ENCODE results near the gene NOPCHAP1.

NOPCHAP1 gene

DNA sequence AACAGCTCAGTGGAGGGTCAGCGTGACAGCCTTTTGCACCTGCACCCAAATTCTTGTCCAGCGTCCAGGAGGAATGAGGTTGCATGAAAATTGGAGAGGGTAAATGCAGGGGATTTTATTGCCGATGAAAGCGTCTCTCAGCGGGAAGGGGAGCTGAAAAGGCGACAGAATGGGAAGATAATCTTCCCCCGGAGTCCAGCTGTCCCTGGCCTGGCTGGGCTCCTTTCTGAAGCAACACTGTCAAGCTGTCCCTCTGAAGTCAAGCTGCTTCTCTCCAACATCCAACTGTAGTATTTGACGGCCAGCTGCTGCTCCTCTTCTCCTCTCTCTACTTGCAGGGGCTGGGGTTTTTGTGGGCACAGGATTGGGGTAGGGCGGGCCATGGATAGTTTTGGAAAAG lies 32.7 kb downstream of the NOPCHAP1 start:
- no peaks in the 10 kb centered on the region for H3K27me3 ChIP-seq (ENCODE audit: insufficient read depth, poor library complexity, severe bottlenecking)
- DNase-seq (ENCODE audit: low read depth in 1 of 2, low spot score in 1 of 2): no peak
- H3K27ac ChIP-seq (replicated peaks): no peak overlapping the region
- no peak overlapping the region for H3K4me3 ChIP-seq (replicated peaks; ENCODE audit: insufficient read depth, low read length)
- TF ChIP-seq POLR2AphosphoS5 (IDR thresholded peaks at IDR 0.05; ENCODE audit: low read depth) (no peak), GABPA (IDR thresholded peaks at IDR 0.05; ENCODE audit: low read depth) (no peak)
- TF ChIP-seq, protein P1, sequence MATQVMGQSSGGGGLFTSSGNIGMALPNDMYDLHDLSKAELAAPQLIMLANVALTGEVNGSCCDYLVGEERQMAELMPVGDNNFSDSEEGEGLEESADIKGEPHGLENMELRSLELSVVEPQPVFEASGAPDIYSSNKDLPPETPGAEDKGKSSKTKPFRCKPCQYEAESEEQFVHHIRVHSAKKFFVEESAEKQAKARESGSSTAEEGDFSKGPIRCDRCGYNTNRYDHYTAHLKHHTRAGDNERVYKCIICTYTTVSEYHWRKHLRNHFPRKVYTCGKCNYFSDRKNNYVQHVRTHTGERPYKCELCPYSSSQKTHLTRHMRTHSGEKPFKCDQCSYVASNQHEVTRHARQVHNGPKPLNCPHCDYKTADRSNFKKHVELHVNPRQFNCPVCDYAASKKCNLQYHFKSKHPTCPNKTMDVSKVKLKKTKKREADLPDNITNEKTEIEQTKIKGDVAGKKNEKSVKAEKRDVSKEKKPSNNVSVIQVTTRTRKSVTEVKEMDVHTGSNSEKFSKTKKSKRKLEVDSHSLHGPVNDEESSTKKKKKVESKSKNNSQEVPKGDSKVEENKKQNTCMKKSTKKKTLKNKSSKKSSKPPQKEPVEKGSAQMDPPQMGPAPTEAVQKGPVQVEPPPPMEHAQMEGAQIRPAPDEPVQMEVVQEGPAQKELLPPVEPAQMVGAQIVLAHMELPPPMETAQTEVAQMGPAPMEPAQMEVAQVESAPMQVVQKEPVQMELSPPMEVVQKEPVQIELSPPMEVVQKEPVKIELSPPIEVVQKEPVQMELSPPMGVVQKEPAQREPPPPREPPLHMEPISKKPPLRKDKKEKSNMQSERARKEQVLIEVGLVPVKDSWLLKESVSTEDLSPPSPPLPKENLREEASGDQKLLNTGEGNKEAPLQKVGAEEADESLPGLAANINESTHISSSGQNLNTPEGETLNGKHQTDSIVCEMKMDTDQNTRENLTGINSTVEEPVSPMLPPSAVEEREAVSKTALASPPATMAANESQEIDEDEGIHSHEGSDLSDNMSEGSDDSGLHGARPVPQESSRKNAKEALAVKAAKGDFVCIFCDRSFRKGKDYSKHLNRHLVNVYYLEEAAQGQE (IDR thresholded peaks at IDR 0.05; ENCODE audit: insufficient replicate concordance, low read depth): no peak
- TF ChIP-seq, protein P2, sequence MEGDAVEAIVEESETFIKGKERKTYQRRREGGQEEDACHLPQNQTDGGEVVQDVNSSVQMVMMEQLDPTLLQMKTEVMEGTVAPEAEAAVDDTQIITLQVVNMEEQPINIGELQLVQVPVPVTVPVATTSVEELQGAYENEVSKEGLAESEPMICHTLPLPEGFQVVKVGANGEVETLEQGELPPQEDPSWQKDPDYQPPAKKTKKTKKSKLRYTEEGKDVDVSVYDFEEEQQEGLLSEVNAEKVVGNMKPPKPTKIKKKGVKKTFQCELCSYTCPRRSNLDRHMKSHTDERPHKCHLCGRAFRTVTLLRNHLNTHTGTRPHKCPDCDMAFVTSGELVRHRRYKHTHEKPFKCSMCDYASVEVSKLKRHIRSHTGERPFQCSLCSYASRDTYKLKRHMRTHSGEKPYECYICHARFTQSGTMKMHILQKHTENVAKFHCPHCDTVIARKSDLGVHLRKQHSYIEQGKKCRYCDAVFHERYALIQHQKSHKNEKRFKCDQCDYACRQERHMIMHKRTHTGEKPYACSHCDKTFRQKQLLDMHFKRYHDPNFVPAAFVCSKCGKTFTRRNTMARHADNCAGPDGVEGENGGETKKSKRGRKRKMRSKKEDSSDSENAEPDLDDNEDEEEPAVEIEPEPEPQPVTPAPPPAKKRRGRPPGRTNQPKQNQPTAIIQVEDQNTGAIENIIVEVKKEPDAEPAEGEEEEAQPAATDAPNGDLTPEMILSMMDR (IDR thresholded peaks at IDR 0.05; ENCODE audit: insufficient read depth, low read length): no peak

DNA sequence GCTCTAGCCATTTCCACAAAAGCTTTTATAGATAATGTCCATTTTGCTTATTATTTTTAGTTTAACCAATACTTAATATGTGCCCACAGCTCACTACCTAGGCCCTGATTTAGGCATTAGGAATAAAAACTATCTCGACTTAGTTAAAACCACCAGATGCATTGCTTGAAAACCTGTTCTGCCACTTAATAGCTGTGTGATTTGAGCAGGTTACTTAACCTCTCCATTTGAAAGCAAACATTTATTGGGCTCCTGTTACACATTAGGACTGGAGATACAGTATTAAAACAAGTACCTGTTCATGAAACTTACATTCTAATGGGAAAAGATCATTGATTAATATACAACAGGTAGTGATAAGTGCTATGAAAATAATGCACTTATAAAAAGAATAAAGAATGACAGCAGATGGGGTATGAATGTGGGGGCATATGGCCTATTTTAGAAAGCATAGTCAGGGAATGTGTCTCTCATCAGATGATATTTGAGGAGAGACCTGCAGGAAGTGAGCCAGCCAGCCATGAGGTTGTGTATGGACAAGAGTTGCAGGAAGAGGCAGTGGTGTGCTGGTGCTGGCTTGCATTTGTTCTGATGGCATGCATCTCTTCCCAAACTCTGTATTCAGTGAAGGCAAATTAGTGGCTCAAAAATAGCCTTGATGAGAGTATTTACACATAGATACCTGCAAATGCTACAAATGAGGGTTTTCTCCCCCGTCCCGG lies 34.3 kb downstream of the NOPCHAP1 start:
- H3K4me3 ChIP-seq (replicated peaks; ENCODE audit: insufficient read depth, low read length): no peak overlapping the region
- H3K27me3 ChIP-seq (ENCODE audit: insufficient read depth, poor library complexity, severe bottlenecking): no peaks in the 10 kb centered on the region
- TF ChIP-seq SPI1 (IDR thresholded peaks at IDR 0.05; ENCODE audit: borderline replicate concordance, low read depth): no peak
- TF ChIP-seq POLR2AphosphoS5 (IDR thresholded peaks at IDR 0.05; ENCODE audit: low read depth): no peak
- TF ChIP-seq, protein P1 (IDR thresholded peaks at IDR 0.05; ENCODE audit: insufficient replicate concordance, low read depth): no peak
- TF ChIP-seq GABPA (IDR thresholded peaks at IDR 0.05; ENCODE audit: low read depth): no peak
- TF ChIP-seq, protein P2 (IDR thresholded peaks at IDR 0.05; ENCODE audit: insufficient read depth, low read length): no peak
- no peak for DNase-seq (ENCODE audit: low read depth in 1 of 2, low spot score in 1 of 2)
- H3K27ac ChIP-seq (replicated peaks): no peak overlapping the region

DNA sequence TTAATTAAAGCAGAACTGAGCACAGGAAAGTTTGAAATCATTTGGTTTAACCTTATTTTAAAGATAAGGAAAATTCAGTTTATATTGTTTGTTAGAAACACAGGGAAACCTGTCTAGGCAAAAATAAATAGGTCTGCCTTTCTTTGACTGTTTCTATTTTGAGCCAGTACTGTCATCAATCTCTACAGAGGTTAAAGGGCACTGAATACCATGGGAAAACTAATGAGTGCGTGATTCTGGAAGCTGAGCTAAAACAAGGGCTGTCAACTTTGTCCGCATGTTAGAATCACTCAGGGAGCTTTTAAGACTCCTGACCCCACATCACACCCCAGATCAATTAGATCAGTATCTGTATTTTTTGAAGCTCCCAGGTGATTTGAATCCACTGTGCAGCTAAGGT lies 38.8 kb downstream of the NOPCHAP1 start:
- H3K27me3 ChIP-seq (ENCODE audit: insufficient read depth, poor library complexity, severe bottlenecking): no peaks in the 10 kb centered on the region
- DNase-seq (ENCODE audit: low read depth in 1 of 2, low spot score in 1 of 2): no peak
- TF ChIP-seq, protein P2 (IDR thresholded peaks at IDR 0.05; ENCODE audit: insufficient read depth, low read length): no peak
- no peak for TF ChIP-seq SPI1 (IDR thresholded peaks at IDR 0.05; ENCODE audit: borderline replicate concordance, low read depth)
- TF ChIP-seq GABPA (IDR thresholded peaks at IDR 0.05; ENCODE audit: low read depth): no peak
- no peak for TF ChIP-seq POLR2AphosphoS5 (IDR thresholded peaks at IDR 0.05; ENCODE audit: low read depth)
- TF ChIP-seq, protein P1 (IDR thresholded peaks at IDR 0.05; ENCODE audit: insufficient replicate concordance, low read depth): no peak
- H3K27ac ChIP-seq (replicated peaks): no peak overlapping the region
- no peak overlapping the region for H3K4me3 ChIP-seq (replicated peaks; ENCODE audit: insufficient read depth, low read length)
